Measurements from ENCODE around the gene ABLIM3.

GRCh38 chr5:149140197-149141002 lies 893 bp upstream of the ABLIM3 start:
- TF ChIP-seq POLR2A (IDR thresholded peaks at IDR 0.05; ENCODE audit: low read length) (no peak), GATA1 (IDR thresholded peaks at IDR 0.05; ENCODE audit: low read depth, low read length) (no peak)
